Activated CD8-positive, alpha-beta T cell treated with anti-CD3 and anti-CD28 coated beads for 36 hours (primary cell): ENCODE results near the gene DYRK3. TPM values are rescaled to one million over a fixed set of nuclear protein-coding genes. Genes with fewer than 3 reads are reported as not detected.

Experiments
- ATAC-seq: fragments of 200-7000 bp; cut with Tn5 transposase; one replicate; pipeline ENCODE4 v1.10.0; 2021; ENCODE audit warnings: mild to moderate bottlenecking, moderate library complexity
- CTCF ChIA-PET: fragments of 350-600 bp; sonication (Branson Sonifier 250); formaldehyde crosslinking; loops from one replicate; lab custom pipeline; 2021; ENCODE audit warnings: antibody characterized with exemption; lab: Charles Lee
- POLR2A ChIA-PET: fragments of 350-600 bp; sonication (Branson Sonifier 250); formaldehyde crosslinking; loops from one replicate; lab custom pipeline; 2021; ENCODE audit warnings: antibody characterized with exemption; lab: Charles Lee
- DNase-seq: peaks from one replicate; pipeline ENCODE4 v3.0.0-alpha.2; 2020
- H3K27ac Mint-ChIP-seq: one replicate; pipeline ENCODE4 v1.8.0; 2021; ENCODE audit warnings: mild to moderate bottlenecking, mixed read lengths
- H3K27me3 Mint-ChIP-seq: one replicate; pipeline ENCODE4 v1.8.0; 2021; ENCODE audit warnings: mixed read lengths
- H3K36me3 Mint-ChIP-seq: one replicate; pipeline ENCODE4 v1.8.0; 2021; ENCODE audit warnings: low read depth, mixed read lengths
- H3K4me1 Mint-ChIP-seq: one replicate; pipeline ENCODE4 v1.8.0; 2021; ENCODE audit warnings: low read depth, mixed read lengths
- H3K4me3 Mint-ChIP-seq: one replicate; pipeline ENCODE4 v1.8.0; 2021; ENCODE audit warnings: mild to moderate bottlenecking, moderate library complexity, mixed read lengths
- H3K9me3 Mint-ChIP-seq: one replicate; pipeline ENCODE4 v1.8.0; 2021; ENCODE audit warnings: mixed read lengths
- intact Hi-C: fragments of 100-400 bp; cut with micrococcal nuclease; formaldehyde crosslinking; loops from one replicate; pipeline ENCODE4 v1.10.0; 2022
- total RNA-seq, 2 experiments: library from RNA; stranded (reverse); gene quantifications; one replicate each; pipeline ENCODE4 v1.2.3, GENCODE V29; 2021
- TF ChIP-seq, protein P1 (sequence below): fragments of 200-600 bp; IDR thresholded peaks from one replicate; pipeline ENCODE4 v1.8.0; 2022; ENCODE audit warnings: antibody characterized with exemption, mild to moderate bottlenecking

Gene DYRK3
- total RNA-seq, 2 experiments from 2014 or later: 4.7 to 4.9 TPM

DNA sequence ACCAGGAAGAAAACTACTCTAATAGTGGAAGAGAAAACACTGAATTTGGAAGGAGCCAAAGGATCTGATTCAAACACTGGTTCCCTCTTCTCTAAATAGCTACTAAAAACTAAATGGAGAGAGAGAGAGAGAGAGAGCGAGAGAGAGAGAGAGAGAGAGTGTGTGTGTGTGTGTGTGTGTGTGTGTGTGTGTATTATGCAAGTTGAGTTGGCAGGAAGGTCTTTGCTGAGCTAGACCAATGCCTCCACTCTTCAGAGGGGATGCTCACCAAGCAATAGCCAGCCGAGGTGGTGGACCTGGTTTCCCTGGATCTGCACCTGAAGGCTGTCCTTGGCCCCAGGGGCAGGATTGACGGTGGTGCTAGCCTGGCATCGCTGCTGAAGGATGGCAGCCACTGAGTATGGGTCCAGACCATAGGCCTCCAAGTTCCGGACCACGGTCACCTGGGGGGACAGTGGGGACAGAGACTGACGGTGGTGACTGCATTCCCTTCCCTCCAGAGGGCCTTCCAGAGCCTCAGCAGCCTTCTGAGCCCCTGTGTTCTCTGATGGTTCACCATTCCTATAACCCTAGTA lies 41.9 kb upstream of the DYRK3 start:
- ATAC-seq: no peak
- H3K9me3 Mint-ChIP-seq: no peaks in the 10 kb centered on the region

DNA sequence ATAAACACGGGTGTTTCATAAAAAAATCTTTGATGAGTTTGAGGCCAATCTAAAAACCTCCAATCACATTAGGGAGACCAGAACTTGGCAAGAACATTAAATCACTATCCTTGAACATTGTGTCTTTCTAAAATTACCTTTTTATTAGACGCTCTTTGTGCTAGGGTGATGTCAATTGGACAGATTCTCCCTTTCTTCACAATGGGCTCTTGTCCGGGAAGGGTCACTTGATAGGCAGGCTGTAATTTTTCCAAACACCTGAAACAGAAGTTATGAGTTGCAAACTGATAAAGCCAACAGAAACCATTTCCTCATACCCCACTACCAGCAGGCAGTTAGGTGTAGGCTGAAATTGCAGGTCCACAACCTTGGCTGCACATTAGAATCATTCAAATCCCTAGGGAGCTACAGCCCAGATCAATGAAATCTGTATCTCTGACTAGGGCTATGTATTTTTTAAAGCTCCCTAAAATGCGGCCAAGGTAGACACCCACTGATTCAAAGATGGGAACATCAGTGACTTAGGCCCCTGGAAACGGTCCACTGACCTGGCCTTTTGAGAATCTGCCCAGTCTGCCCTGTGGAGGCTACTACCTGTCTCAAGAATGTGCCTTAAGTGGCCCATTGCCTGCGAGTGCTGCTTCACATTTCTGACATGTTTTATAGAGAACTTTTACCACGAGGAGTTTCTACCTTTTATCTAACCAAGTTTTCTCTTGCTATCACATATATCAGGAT lies 39.6 kb upstream of the DYRK3 start:
- Mint-ChIP-seq H3K4me3 (no peak overlapping the region), H3K9me3 (no peaks in the 10 kb centered on the region), H3K36me3 (peaks cover 64% of the 10 kb centered on the region), H3K27ac (peak overlapping the region; percentile 55), H3K4me1 (peaks cover 21% of the 10 kb centered on the region), H3K27me3 (no peaks in the 10 kb centered on the region)
- no peak for DNase-seq
- TF ChIP-seq, protein P1, sequence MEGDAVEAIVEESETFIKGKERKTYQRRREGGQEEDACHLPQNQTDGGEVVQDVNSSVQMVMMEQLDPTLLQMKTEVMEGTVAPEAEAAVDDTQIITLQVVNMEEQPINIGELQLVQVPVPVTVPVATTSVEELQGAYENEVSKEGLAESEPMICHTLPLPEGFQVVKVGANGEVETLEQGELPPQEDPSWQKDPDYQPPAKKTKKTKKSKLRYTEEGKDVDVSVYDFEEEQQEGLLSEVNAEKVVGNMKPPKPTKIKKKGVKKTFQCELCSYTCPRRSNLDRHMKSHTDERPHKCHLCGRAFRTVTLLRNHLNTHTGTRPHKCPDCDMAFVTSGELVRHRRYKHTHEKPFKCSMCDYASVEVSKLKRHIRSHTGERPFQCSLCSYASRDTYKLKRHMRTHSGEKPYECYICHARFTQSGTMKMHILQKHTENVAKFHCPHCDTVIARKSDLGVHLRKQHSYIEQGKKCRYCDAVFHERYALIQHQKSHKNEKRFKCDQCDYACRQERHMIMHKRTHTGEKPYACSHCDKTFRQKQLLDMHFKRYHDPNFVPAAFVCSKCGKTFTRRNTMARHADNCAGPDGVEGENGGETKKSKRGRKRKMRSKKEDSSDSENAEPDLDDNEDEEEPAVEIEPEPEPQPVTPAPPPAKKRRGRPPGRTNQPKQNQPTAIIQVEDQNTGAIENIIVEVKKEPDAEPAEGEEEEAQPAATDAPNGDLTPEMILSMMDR: no peak
- POLR2A ChIA-PET: interaction anchor here (0.7 kb wide), 1 partner anchor 29 kb away, joined by 3 read pairs; no protein-coding TSS in a partner anchor
- intact Hi-C loops: no loop called here
- CTCF ChIA-PET: interaction anchor here (0.8 to 2.0 kb wide), 6 partner anchors 11 to 105 kb away, joined by 3 to 8 read pairs (median 4); no protein-coding TSS in a partner anchor
- ATAC-seq: no peak

More for the DNA sequence above, 41.9 kb upstream of the DYRK3 start:
- Mint-ChIP-seq H3K4me1 (peaks cover 44% of the 10 kb centered on the region), H3K27ac (peak overlapping the region; percentile 81), H3K36me3 (peaks cover 67% of the 10 kb centered on the region), H3K27me3 (no peaks in the 10 kb centered on the region), H3K4me3 (no peak overlapping the region)
- intact Hi-C loops: no loop called here
- TF ChIP-seq, protein P1: no peak
- CTCF ChIA-PET: interaction anchor here (0.5 to 3.4 kb wide), 8 partner anchors 10 to 103 kb away, joined by 3 to 21 read pairs (median 14); partner anchors contain the start of gene EIF2D
- POLR2A ChIA-PET: interaction anchor here (0.8 to 1.6 kb wide), 3 partner anchors 9 to 104 kb away, joined by 3 to 4 read pairs (median 4); no protein-coding TSS in a partner anchor
- DNase-seq: no peak

DNA sequence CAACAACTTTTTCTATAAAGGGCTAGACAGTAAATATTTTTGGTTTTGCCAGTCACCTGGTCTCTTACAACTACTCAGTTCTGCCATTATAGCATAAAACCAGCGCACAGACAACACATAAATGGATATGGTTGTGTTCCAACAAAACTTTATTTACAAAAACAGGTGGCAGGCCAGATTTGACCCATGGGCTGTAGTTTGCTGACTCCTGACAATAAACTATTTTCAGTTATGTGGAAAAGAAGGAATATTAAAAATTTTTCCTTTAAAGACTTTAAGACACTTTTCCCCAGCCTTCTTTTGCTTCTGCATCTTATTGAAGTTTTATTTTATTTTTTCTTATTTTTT lies 39.0 kb upstream of the DYRK3 start:
- CTCF ChIA-PET: interaction anchor here (1.1 to 2.0 kb wide), 3 partner anchors 11 to 62 kb away, joined by 4 to 8 read pairs (median 5); no protein-coding TSS in a partner anchor
- no peaks in the 10 kb centered on the region for H3K9me3 Mint-ChIP-seq
- intact Hi-C loops: no loop called here
- ATAC-seq (no peak), DNase-seq (no peak)
- peak overlapping the region; percentile 36 for H3K27ac Mint-ChIP-seq
- no peaks in the 10 kb centered on the region for H3K27me3 Mint-ChIP-seq
- POLR2A ChIA-PET: interaction anchor here (1.0 to 1.2 kb wide), 2 partner anchors 12 to 16 kb away, joined by 3 read pairs; no protein-coding TSS in a partner anchor
- TF ChIP-seq, protein P1: no peak
- no peak overlapping the region for H3K4me3 Mint-ChIP-seq
- H3K4me1 Mint-ChIP-seq: peaks cover 15% of the 10 kb centered on the region
- peaks cover 62% of the 10 kb centered on the region for H3K36me3 Mint-ChIP-seq

DNA sequence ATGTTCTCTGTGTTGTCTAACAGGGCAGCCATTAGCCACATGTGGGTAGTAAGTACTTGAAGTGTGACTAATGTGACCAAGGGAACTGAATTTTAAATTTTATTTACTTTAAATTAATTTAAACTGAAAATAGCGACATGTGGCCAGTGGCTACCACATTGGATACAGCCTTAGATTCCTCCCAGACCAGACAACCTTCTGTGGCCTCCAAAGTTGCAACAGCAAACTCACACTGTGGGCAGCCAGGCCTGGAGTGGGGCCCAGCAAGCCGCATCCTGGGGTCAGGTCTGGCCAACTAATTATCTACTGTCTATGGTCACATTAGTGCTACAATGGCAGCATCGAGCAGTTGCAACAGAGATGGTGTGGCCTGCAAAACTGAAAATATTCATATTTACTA lies 34.8 kb upstream of the DYRK3 start:
- no peaks in the 10 kb centered on the region for H3K27me3 Mint-ChIP-seq
- intact Hi-C loops: loop anchor here (10.0 kb wide), 1 partner anchor 64 kb away; no protein-coding TSS in a partner anchor
- CTCF ChIA-PET: interaction anchor here (1.0 to 4.0 kb wide), 5 partner anchors 8 to 121 kb away, joined by 3 to 21 read pairs (median 6); no protein-coding TSS in a partner anchor
- TF ChIP-seq, protein P1: no peak
- H3K27ac Mint-ChIP-seq: no peak overlapping the region
- H3K36me3 Mint-ChIP-seq: peaks cover 50% of the 10 kb centered on the region
- POLR2A ChIA-PET: interaction anchor here (1.5 kb wide), 1 partner anchor 9 kb away, joined by 5 read pairs; no protein-coding TSS in a partner anchor
- no peak for DNase-seq
- peaks cover 2% of the 10 kb centered on the region for H3K4me1 Mint-ChIP-seq
- H3K4me3 Mint-ChIP-seq: no peak overlapping the region
- H3K9me3 Mint-ChIP-seq: no peaks in the 10 kb centered on the region
- ATAC-seq: no peak
